NCI-H1048 (cell line): ENCODE results near the gene RDH11.
"Not testable (repeated sequence)": the region's sequence is repeated elsewhere in the genome, so short reads cannot be mapped to it uniquely, and the experiment has no call there.

Source experiments
- DNase-seq: peaks from one replicate; lab custom pipeline; 2025; lab: John Stamatoyannopoulos, UW

Gene RDH11

GRCh38 chr14:67695394-67695949 is at the start of gene RDH11:
TSS of gene RDH11 (minus strand) at chr14:67695764. CDS start at chr14:67695703, 61 bp downstream.
- peak; percentile 72 for DNase-seq

- DNase-seq = no peak
These were observed 48.5 kb upstream of the RDH11 start for GRCh38 chr14:67744046-67744445.

GRCh38 chr14:67738740-67739504 is 43.4 kb upstream of the RDH11 start:
- DNase-seq = no peak

GRCh38 chr14:67736771-67737170 is 41.2 kb upstream of the RDH11 start:
- no peak for DNase-seq

GRCh38 chr14:67735336-67736147 is 40.0 kb upstream of the RDH11 start:
- no peak for DNase-seq

- no peak for DNase-seq
These were observed 39.1 kb upstream of the RDH11 start for GRCh38 chr14:67734675-67735074.

GRCh38 chr14:67733616-67734015 is 38.1 kb upstream of the RDH11 start:
- DNase-seq = no peak

GRCh38 chr14:67729072-67729885 is 33.7 kb upstream of the RDH11 start:
- no peak for DNase-seq

GRCh38 chr14:67728258-67728657 is 32.7 kb upstream of the RDH11 start:
- no peak for DNase-seq

GRCh38 chr14:67727361-67727760 is 31.8 kb upstream of the RDH11 start:
- no peak for DNase-seq

GRCh38 chr14:67725171-67725570 is 29.6 kb upstream of the RDH11 start:
- no peak for DNase-seq

- no peak for DNase-seq
These were observed 26.7 kb upstream of the RDH11 start for GRCh38 chr14:67722293-67722692.

- no peak for DNase-seq
These were observed 26.3 kb upstream of the RDH11 start for GRCh38 chr14:67721875-67722274.

GRCh38 chr14:67719866-67720265 is 24.3 kb upstream of the RDH11 start:
- DNase-seq = no peak

GRCh38 chr14:67719385-67719784 is 23.8 kb upstream of the RDH11 start:
- DNase-seq = not testable (repeated sequence)

GRCh38 chr14:67718265-67718664 is 22.7 kb upstream of the RDH11 start:
- no peak for DNase-seq

GRCh38 chr14:67717048-67717447 is 21.5 kb upstream of the RDH11 start:
- no peak for DNase-seq

- no peak for DNase-seq
These were observed 14.6 kb upstream of the RDH11 start for GRCh38 chr14:67710209-67710608.

- not testable (repeated sequence) for DNase-seq
These were observed 14.2 kb upstream of the RDH11 start for GRCh38 chr14:67709796-67710195.

- DNase-seq = not testable (repeated sequence)
These were observed 13.8 kb upstream of the RDH11 start for GRCh38 chr14:67709346-67709745.

- no peak for DNase-seq
These were observed 9.6 kb upstream of the RDH11 start for GRCh38 chr14:67705211-67705610.

GRCh38 chr14:67704484-67705089 is 9.0 kb upstream of the RDH11 start:
- peak; percentile 8 for DNase-seq
